ENCODE measurements around the gene MAP3K7CL. TPM values are rescaled to one million over a fixed set of nuclear protein-coding genes. Genes with fewer than 3 reads are reported as not detected.

Gene MAP3K7CL
- total RNA-seq, result 4.1 and 11.6 TPM in 2 replicates

GRCh38 chr21:29130270-29130969 is at the start of gene MAP3K7CL:
Gene MAP3K7CL (plus strand): TSS chr21:29130644. CDS start chr21:29133345, 2,701 bp downstream.

Other genes starting within 250 kb of the MAP3K7CL start
- 14.8 and 15.0 TPM in 2 replicates for gene LTN1, start 137.8 kb upstream of the MAP3K7CL start, total RNA-seq
- 13.7 and 17.1 TPM in 2 replicates for gene RWDD2B, start 111.3 kb upstream of the MAP3K7CL start, total RNA-seq
- 19.1 and 21.8 TPM in 2 replicates for gene USP16, start 106.0 kb upstream of the MAP3K7CL start, total RNA-seq
- gene CCT8, start 57.0 kb upstream of the MAP3K7CL start, total RNA-seq, result 226 and 330 TPM in 2 replicates
- gene BACH1, start 168.3 kb downstream of the MAP3K7CL start, total RNA-seq, result 23.7 and 48.7 TPM in 2 replicates